NCI-H1092 treated with DMSO at 0.1 percent for 48 hours (cell line): ENCODE measurements around the gene SIGMAR1.
A peak's percentile ranks its signal among the peaks of the same experiment; 100 is the strongest.

ENCODE experiments used
- DNase-seq: peaks from one replicate; lab custom pipeline; 2025; lab: John Stamatoyannopoulos, UW

The SIGMAR1 gene

DNA sequence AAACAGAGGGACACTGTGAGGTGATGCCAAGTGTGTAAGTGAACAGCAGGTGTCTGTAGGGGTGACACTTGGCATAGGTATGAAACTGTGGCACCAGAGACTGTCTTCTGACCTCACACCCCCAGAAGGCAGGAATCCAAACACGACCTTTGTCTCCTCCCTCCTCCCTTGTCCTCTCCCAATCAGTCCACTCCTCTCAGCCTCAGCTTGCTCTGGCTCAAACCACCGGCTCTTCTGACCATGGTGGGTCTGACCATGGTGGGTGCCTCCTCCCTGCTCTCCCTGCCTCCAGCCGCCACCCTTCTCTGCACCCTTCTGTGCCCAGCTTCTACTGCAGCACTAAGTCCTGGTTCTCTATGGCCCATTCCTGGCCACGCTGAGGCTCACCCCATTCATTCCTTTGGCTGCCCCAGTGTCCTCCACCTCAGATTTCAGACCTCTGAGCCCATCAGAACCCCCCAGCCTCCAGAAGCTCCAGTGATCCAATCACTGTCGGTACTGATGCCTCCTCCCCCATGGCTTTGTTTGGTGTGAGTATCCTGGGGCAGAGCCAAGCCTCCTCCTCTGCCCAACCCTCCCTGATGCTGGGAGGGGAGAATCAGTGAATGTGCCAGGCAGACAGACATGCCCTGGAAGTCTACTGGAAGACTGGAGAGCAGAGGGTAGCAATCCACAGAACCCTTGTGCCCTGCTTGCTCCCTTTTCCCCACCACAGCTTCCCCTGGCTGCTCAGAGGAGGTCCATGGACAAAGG lies 7.0 kb downstream of the SIGMAR1 start:
- no peak for DNase-seq

DNA sequence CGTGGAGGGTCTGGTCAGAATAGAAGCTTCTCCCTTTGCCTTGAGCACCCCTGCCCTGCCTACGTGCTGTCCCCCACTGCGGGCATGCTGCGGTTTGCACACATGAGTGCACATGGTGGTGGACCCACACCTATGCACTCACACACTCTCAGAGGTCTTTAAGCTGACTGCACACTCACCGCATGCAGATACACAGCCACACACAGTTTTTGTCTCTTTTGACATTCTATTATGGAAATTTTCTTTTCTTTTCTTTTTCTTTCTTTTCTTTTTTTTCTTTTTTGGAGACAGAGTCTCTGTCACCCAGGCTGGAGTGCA lies 8.1 kb downstream of the SIGMAR1 start:
- no peak for DNase-seq

DNA sequence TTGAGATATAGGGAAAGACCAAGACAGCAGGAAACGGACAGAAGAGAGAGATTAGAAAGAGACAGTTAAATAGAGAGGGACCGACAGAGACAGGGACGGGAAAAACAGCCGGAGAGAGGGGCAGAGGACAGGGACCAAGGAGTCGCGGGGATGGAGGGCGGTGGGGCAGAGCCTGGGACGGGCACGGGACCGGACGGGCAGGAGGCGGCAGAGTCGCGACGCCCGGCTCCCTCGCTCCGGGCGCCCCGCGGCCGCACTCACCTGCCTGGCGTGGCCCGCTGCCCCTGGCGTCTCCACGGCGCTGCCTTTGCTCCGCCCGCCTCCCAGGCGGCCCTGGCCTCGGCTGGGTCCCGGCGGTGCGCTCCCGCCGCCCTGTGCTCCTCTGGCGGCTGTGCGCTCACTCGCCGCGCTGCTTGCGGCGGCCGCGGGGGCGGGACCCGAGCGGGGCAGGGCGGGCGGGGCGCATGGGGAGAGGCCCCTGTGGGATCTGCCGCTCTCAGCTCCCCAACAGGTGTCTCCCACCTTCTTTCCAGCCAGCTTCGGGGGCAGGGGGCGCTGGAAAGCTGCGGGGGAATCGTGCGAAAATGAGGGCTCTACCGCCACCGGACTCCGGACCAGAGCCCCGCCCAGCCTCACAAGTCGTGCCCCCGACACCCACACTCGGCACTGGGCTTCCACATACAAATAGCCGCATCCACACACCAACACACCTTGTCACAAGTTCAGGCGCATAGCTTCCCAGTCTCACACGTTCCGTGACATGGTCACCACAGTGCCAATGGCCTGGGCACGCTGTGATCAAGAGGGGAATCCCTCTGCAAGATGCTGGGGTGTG lies 8.7 kb downstream of the SIGMAR1 start, which contains the start of gene ARID3C:
Gene ARID3C (minus strand): TSS at position 411 of the 835 bp plus-strand sequence. CDS start 1,052 bp downstream, outside the sequence.
- DNase-seq = peak; percentile 32

DNA sequence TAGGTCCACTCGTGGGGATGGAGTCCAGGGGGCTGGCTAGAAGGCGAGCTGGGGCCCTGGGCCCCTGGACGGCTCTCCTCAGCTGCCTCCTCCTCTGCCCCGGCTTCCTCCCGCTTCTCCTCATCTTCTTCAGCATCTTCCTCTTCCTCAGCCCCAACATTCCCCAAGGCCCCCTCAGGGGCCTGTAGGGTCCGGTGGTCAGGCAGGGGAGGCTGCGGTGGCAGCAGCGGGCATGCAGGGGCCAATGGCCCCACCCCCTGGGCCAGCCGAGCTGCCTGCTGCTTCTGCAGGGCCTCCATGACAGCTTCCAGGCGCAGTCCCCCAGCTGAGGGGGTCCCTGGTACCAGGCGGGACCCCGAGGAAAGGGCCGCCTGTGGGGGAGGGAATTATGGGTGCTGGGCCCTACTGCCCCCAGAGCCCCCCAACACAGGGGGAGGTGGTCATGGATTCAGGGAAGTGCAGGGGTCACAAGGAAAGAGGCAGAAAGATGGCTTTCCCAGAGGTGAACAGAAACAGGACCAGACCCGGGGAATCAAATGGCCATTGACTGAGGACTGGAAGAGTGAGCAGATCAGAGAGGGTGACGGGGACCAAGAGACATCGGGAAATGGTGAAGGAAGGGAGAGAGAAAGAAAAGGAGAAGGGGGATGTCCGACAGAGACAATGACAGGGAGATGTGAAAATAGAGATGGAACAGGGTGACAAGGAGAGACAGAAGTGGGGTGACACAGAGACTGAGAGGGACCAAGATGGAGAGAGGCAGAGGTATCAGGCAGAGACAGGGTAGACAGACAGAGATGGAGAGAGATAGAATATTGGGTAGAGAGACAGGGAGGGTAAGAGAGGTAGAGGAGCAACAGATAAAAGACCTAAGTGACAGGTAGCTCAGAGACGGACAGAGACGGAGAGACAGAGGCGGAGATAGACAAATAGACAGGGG lies 9.6 kb downstream of the SIGMAR1 start:
- DNase-seq = no peak

DNA sequence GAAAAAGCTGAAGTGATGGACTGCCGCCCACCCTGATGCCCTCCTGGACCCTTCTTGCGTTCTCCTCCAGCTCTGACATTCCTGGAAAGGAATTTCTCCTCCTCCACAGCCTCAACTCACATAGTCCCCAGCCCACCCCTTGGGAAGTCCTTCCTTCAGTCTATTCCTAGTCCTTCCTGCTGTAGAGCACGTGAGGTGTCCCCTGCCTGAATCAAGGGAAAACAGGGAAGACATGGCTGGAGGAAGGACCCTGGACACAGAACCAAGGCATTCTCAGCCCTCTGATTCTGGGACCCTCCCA lies 12.5 kb downstream of the SIGMAR1 start:
- DNase-seq = no peak

DNA sequence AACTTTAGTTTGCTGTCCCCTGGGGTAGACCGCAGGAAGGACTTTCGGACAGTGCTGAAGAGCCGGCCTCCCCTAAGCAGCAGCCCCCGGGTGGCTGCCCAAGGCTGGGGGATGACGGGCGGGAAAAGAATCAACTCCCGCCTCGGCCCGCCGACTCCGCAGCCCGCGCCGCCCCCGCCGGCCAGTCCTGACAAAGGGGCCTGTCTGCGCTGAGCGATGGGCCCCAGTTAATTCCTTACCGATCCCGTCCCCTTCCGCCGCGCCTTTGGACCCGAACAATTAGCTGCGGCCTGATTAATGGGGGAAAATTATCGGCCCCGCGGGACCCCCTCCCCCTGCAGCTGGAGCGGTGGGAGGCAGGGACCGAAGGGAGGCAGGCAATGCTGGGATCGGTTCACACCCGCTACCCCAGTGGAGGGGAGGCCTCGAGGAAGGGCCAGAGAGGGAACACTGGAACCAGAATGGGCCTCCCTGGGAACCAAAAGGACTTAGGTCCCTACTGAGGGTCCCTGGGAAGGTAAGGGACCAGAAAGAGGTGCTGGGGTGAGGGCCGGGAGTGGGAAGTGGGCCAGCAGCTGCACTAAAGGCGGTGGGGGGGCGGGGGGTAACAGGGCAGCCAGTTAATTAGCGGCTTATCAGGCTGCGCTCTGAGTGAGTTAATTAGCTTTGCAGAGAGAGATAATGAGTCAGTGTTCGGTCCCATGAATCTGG lies 13.0 kb downstream of the SIGMAR1 start:
- DNase-seq = no peak

DNA sequence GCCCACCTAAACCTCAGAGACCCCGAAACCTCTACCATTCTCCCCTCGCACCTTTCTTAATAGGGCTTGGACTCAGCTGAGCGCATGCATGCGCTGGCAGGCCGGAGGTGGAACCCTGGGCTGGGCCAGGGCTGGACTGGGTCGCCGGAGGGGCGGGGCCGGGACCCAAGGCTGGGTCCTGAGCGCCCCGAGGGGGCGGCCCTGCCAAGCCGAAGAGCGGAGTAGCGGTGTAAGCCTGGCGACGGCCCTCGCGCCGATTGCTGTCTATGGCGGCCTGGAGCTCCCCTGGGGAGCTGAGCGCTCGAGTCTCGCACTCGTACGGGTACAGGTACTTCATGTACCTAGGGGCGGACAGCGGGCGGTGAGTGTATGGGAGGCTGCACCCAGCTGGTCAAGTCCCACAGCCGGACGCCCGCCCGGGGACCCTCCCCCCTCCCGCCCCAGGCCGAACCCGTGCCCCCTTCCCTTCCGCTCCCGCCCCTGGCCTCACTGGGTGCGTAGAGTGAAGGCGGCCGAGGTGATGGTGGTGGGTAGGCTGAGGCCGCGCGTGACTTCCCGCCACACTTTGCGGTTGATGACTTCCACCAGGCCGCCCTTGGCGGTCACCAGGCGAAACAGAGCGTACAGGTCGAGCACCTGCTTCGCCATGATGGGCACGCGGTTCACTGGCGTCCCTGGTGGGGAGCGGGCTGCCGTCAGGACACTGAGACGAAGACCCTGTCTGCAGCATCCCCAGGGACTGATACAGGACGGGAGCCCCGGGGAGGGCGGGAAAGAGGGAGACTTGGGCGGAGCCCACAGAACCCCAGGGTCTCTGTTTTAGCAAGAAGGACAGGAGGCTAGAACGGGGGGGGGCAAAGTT lies 14.0 kb downstream of the SIGMAR1 start:
- DNase-seq = no peak

DNA sequence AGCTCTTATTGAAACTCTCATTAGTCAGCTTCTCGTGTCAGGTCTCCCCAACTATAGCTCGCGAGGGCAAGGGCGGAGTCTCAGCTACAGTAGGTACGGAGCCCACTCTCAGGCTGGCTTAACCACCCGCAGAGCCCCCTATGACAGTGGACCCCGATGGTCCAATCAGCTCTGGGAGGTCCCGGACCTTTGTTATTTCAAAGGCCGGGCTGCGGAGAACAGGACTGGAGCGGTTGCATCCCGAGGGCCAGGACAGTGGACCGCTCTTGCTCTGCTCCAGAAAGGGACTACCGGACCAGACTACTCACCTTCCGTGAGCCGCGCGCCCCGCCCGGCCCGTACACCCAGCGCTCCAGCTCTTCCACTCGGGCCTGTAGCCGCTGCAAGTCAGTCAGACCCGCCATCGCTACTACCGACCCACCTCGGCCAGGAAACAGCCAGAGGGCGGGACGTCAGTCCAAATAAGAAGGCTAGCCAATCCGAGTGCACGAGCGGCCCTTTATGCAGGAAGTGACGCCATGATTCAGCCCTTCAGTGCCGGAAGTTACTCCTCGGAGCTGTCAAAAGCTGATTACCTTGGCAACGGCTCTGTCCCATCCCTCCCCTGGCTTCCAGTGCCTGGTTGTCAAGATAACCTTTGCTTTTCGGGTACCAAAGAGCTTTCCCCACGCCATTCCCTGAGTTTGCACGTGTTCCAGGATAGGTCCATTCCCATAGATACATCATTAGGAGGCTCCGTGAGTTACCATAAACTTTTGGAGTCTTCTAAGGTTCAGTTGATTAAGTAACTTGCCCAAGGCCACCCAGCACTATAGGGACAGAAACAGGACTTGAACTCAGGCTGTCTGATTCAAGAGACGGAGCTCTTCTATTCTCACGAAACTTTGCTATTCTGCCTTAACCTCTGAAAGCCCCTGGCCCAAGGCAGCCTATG lies 17.3 kb downstream of the SIGMAR1 start, which contains the start of gene DCTN3:
Gene DCTN3 (minus strand): TSS at position 435 of the 934 bp plus-strand sequence. CDS start 31 bp downstream, at position 404.
- DNase-seq = peak; percentile 98

DNA sequence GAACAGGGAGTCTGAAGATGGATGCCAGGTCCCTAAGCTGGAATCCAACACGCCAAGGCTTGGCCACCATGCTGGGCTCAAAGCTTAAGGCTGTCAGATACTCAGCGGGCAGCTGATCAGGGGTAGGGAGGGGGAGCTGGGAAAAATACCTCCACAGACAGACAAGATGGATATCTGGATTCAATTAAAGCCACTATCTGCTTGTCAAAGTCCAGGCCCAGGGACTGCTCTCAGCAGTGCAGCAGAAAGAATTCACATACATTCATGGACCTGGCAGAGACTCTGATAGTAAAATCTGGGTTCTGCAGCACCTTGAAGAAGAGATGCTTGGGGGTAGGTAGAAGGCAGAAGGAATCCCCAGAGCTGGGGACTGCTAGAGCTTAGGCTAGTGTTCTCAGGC lies 22.5 kb downstream of the SIGMAR1 start:
- DNase-seq = no peak

DNA sequence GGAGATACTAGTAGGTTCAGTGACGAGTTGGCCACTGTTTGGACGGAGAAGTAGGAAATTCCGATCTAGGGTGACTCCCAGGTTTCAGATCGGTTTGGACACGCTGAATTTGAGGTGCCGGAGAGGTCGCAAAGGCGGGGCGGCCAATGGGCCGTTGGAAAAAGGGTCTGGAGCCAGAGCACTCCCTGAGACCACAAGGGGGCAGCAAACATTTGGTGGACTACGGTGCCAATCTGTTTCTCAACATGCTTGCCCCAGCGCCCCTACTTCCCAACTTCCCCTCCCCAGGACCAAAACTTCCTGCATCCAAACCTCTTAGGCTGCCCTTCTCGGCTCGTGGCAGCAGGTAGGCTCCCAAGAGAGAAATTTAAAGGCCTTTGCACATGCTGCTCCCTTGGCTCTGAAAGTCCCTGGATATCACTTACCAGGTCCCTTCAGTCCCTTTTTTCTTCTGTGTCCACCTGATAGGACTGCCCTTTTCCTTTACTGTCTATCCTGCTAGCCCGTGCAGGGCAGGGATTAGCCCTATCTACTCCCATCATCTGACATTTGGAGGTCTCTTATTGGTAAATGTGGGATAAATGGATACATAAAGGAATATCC lies 24.7 kb downstream of the SIGMAR1 start:
- peak; percentile 80 for DNase-seq

DNA sequence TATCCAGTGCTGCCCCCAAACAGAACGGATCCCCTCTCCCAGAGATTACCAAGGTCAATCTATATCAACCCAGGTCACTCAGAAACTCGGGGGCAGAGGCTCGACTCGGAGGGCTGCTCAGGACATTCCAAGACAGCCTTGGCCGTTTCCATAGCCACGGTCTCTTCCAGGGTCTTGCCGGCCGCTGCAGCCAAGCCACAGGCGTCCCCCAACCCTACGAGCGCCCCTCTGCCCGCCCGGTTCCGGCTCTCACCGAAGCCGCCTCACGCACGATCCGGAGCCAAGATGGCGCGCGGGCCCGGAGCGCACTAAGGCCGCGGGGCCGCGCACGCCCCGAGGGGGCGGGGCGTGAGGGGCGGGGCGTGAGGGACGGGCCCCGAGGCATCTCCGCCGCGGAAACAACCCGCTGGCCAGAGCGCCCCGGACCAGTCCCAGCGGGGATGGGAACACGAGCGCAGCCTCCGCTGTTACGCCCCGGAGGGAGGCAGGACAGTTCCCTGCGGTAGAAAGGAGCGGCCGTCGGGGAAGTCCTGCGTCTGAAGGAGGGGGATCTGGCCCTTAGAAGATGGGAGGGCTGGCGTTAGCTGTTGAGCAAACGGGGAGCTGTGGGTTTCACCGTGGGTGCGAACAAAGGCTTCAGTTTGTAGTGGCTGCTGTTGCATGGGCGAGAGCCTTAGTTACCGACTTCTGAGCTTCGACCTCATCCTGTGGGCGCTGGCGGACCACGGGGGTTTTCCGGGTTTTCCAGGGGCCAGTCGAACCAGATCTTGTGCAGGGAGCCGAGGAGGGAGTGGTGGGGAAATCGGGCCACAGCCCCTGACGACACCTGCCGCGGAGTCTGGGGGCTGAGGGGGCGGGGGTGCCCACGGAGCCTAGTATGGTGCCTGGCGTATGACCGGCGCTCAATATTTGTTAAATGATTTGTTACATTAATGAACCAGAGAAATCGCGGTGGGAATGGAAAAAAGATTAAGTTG lies 25.5 kb downstream of the SIGMAR1 start, which contains the start of gene RPP25L:
Gene RPP25L (minus strand): TSS at position 287 of the 977 bp plus-strand sequence. CDS start 801 bp downstream, outside the sequence.
- peak; percentile 76 for DNase-seq

DNA sequence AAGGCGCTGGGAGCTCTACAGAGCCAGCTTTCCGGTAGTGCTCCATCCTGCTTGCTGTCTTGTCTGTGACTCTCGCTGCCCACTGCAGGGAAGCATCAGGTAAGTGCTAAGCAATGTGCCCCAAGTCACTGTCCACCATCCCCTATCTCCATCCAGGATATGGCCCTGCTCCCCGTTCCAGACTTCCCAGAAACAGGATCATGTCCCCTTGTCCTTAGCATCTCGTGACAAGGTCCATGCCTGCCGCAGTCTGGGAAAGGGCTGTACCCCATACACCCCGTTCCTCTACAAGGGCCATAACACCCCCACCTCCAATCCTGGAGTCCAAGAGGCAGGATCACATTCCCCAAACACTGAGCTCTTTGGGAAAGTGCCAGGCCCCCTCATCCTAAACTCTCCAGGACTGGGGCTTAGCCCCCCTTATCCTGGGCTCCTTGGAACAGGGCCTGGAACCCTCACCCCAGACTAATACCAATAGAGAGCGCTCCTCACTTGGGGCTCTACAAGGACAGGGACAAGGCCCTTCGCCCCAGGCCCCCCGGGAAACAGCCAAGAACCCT lies 26.3 kb downstream of the SIGMAR1 start:
- no peak for DNase-seq

DNA sequence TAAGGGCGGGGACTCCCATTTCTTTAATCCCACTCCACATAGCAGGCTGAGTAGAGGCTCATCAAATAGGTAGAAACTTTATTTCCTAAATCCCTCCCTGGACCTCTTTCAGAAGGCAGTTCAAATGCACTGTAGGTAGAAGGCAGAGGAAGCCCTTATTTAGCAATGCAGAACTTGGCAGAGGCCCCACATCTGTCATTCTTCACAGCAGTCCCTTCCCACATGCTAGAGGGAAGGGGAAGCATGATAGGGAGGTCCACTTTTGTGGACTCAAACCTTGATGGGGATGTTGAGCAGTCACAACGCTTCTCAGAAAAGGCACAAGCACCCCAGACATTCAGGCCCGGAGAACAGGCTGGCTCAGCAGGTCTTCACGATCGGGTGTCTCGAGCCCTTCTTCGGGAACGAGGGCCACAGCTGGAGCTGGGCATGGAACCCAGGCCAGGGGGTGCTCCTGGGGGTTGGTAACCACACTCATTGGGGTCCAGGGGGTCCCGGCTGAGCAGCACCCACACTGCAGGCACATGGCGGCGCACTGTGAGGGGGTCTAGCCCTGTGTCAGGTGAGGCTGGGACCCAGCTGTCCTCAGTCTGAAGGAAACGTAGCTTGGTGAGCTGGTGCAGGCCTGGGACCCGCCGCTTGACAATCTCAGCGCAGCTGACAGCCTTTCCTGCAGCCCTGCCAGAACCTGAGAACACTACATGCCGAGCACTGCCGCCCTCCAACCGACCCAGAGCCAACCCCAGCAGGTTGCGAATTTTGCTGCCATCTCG lies 27.0 kb downstream of the SIGMAR1 start:
- no peak for DNase-seq

DNA sequence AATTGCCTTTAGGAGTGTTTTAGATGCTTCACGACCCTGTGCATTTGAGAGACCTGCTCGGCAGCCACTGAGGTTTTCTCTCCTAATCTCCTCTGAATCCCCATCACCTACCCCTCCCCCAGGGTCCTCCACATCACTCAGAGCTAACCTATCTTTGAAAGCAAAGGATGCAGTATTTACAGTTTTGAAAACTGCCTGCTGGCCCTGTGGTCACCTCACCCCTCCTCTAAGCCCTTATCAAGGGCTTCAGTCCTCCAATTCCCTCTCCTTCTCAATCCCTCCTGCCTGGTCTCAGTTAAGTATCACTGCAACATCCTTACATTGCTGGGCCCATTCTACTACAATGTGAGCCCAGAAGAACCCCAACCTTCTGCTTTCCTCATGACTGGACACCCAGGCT lies 30.3 kb downstream of the SIGMAR1 start:
- DNase-seq = no peak

DNA sequence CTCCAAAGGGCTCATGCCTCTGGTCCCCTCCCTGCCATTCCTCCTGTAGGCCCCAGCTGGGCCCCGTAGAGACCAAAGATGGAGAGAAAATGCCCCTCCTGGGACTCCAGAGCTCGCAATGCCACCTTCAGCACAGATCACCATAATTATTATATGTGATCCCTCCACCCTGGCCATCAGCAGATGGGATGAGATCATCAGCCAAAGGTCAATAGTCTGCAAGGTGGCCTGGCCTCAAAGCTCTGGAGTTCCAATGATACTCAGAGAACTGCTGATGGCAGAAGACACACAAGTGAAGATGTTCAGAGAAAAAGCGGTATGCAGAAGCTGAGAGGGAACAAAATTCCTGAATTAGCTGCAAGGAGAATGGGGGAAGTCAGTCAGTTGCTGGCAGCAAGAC lies 30.7 kb downstream of the SIGMAR1 start:
- no peak for DNase-seq

DNA sequence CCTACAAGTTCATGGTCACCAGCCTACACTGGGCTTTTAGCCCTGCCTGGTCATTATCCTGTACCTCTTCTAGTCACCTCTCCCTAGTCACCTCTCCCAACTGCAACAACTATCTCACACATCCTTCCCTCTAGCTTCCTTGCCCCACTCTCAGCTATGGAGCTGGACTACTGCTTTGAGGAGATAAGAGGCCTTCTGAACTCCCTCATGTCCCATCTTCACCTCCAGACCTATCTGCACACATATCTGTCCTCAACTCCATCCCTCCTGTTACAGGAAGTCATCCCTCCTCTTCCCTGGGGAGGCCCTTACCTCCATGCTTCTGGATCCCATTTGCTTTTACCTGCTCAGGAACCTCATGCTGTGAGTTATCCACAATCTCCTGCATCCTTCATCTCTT lies 31.4 kb downstream of the SIGMAR1 start:
- DNase-seq = no peak
